Lower lobe of right lung (tissue), 2 donors: ENCODE measurements around the gene NEDD4L. TPM values are rescaled to one million over a fixed set of nuclear protein-coding genes. Genes with fewer than 3 reads are reported as not detected.
A peak's percentile ranks its signal among the peaks of the same experiment; 100 is the strongest.

Experiments
- ATAC-seq, 2 donors: fragments of 200-7000 bp; cut with Tn5 transposase; one replicate each; pipeline ENCODE4 v1.9.1; 2020 to 2022; ENCODE audit warnings: mild to moderate bottlenecking in 2 of 2, moderate library complexity in 2 of 2
- DNase-seq: peaks from one replicate; pipeline ENCODE4 v3.0.0-alpha.2; 2020
- H3K27ac ChIP-seq: fragments of 200-600 bp; one replicate; pipeline ENCODE4 v1.8.0; 2022
- H3K27me3 ChIP-seq: fragments of 200-600 bp; one replicate; pipeline ENCODE4 v1.8.0; 2022; ENCODE audit warnings: low read depth
- H3K36me3 ChIP-seq: fragments of 200-600 bp; one replicate; pipeline ENCODE4 v1.8.0; 2022; ENCODE audit warnings: mild to moderate bottlenecking
- H3K4me1 ChIP-seq: fragments of 200-600 bp; one replicate; pipeline ENCODE4 v1.8.0; 2022
- H3K4me3 ChIP-seq: fragments of 200-600 bp; one replicate; pipeline ENCODE4 v1.8.0; 2022; ENCODE audit warnings: mild to moderate bottlenecking
- H3K9me3 ChIP-seq: fragments of 200-600 bp; one replicate; pipeline ENCODE4 v1.8.0; 2022
- intact Hi-C: fragments of 100-400 bp; cut with DNase I; formaldehyde crosslinking; loops from one replicate; pipeline ENCODE4 v1.11.0; 2022
- total RNA-seq: library from RNA; stranded (reverse); fragmentation: NEBNext Ultra II Directional; extraction: Animal tissue kit (Norgen Biotek cat#: 25700); gene quantifications from one replicate; pipeline ENCODE4 v1.2.1, GENCODE V29; 2021
- TF ChIP-seq, protein P1 (sequence below): fragments of 200-600 bp; IDR thresholded peaks from one replicate; pipeline ENCODE4 v1.8.0; 2022; ENCODE audit warnings: antibody characterized with exemption, mild to moderate bottlenecking
- donor health status: DM: no; HTN: yes; CAD: no; lungs with severe emphysema.

Gene NEDD4L
- total RNA-seq, 1 donor from 2014 or later = 203 TPM

DNA sequence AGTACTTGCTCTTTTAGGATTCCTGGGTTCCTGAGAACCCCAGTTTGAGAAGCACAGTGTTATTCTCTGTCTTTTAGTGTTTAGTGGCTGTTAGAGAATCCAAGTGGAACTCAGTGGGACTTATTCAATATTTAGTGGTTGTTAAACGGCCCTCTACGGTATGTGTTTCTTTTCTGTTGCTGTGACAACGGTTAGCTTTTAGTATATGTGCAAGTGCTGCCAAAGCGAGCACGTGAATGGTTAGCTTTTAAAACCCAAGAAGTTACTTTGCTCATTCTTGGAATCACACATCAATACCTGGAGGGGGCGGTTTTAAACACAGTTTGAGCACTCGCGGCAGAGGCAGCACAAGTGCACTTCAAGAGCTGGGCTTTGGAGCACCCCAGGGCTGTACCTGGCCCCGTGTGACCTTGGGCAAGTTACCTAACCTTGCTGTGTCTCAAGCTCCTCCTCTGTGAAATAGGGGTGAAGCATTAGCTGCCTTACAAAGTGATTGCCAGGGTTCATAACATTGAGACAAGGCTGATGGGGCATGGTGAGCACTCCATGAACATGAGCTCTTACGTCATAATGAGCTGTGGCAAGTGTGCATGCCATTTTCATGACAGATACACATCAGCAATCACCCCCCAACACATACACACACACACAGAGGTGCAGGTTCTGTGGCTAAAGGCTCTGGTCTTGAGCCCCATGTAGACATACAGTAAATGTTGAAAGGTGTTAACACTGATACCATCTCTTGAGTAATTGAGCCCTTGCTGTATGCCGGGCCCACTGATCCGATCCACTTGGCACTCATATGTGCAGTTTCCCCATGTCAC, 350.8 kb downstream of the NEDD4L start:
- ATAC-seq = peak; percentile 45 to 63
- Histone ChIP-seq H3K36me3 (peaks cover 64% of the 10 kb centered on the region), H3K27me3 (no peaks in the 10 kb centered on the region), H3K4me3 (no peak overlapping the region), H3K27ac (no peak overlapping the region), H3K9me3 (no peaks in the 10 kb centered on the region), H3K4me1 (no peaks in the 10 kb centered on the region)
- DNase-seq = no peak
- TF ChIP-seq, protein P1, sequence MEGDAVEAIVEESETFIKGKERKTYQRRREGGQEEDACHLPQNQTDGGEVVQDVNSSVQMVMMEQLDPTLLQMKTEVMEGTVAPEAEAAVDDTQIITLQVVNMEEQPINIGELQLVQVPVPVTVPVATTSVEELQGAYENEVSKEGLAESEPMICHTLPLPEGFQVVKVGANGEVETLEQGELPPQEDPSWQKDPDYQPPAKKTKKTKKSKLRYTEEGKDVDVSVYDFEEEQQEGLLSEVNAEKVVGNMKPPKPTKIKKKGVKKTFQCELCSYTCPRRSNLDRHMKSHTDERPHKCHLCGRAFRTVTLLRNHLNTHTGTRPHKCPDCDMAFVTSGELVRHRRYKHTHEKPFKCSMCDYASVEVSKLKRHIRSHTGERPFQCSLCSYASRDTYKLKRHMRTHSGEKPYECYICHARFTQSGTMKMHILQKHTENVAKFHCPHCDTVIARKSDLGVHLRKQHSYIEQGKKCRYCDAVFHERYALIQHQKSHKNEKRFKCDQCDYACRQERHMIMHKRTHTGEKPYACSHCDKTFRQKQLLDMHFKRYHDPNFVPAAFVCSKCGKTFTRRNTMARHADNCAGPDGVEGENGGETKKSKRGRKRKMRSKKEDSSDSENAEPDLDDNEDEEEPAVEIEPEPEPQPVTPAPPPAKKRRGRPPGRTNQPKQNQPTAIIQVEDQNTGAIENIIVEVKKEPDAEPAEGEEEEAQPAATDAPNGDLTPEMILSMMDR = no peak
- intact Hi-C loops = no loop called here

DNA sequence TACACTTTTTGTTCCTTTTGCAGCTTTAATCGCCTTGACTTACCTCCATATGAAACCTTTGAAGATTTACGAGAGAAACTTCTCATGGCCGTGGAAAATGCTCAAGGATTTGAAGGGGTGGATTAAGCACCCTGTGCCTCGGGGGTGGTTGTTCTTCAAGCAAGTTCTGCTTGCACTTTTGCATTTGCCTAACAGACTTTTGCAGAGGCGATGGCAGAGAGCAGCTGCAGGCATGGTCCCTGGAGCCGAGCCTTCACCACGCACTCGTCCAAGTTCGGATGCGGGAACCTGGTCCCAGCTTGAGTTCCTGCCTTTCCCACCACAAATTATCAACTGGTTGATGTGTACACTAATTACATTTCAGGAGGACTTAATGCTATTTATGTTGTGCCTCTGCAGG, 352.1 kb downstream of the NEDD4L start:
- H3K9me3 ChIP-seq = no peaks in the 10 kb centered on the region
- TF ChIP-seq, protein P1 = no peak
- no peaks in the 10 kb centered on the region for H3K4me1 ChIP-seq
- no peak overlapping the region for H3K27ac ChIP-seq
- H3K4me3 ChIP-seq = no peak overlapping the region
- intact Hi-C loops = no loop called here
- DNase-seq = no peak
- peaks cover 50% of the 10 kb centered on the region for H3K36me3 ChIP-seq
- H3K27me3 ChIP-seq = no peaks in the 10 kb centered on the region
- no peak for ATAC-seq

DNA sequence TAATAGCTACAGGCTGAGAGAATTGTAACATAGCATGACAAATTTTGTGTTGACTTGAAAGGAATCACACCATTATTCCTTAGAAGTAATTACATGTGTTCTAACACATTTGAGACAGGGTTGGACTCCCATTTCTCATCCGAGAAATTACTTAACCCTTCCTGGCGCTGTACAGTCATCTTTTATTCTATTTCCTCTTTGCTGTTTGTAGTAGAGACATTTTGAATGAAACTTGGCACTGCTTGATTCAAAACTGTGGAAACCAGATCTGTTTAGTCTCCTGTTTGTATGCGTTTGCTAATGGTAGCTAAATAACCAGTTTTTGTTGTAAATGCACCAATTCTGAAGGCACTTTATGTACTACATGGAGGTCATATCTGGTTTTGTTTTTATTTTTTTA, 352.9 kb downstream of the NEDD4L start:
- H3K27me3 ChIP-seq = no peaks in the 10 kb centered on the region
- intact Hi-C loops = no loop called here
- H3K27ac ChIP-seq = no peak overlapping the region
- TF ChIP-seq, protein P1 = no peak
- no peak overlapping the region for H3K4me3 ChIP-seq
- peaks cover 42% of the 10 kb centered on the region for H3K36me3 ChIP-seq
- no peaks in the 10 kb centered on the region for H3K9me3 ChIP-seq
- ATAC-seq (no peak), DNase-seq (no peak)
- H3K4me1 ChIP-seq = peaks cover under 1% of the 10 kb centered on the region

DNA sequence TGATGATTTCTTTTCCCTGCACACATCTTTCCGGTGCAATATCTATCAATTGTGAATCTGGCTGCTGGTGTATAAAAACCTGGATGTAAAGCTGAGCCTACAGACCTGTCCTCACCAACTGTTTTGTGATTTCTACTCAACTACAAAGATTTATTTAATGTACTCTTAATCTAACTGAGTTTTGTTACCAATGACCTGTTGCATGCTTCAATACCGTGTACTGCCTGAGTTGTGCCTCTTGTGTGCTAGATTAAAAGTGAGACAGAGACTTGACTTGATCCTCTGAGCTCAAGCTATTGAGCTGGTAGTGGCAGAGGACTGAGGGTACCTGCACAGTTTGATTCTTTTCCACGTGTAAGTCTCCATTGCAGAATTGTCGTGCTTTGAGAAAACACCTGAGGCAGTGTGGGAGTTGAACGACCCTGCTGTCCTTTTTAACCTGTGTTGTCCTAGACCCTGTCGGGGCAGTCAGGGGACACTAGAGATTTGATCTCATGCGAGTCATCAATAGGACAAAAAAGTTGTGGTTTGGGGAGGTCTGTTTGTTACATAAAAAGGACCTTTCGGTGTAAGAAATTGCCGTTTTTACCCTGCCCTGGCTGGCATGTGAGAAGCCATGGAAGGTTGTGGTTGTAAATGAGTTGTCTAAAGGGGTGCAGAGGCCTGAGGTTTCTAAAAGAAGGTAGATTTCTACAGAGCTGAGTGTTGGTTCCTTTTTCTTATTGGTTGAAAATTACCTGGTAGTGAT, 353.5 kb downstream of the NEDD4L start:
- no peak for ATAC-seq
- Histone ChIP-seq H3K27me3 (no peaks in the 10 kb centered on the region), H3K36me3 (peaks cover 36% of the 10 kb centered on the region), H3K9me3 (no peaks in the 10 kb centered on the region), H3K4me3 (no peak overlapping the region), H3K4me1 (peaks cover 7% of the 10 kb centered on the region), H3K27ac (no peak overlapping the region)
- DNase-seq = no peak
- intact Hi-C loops = no loop called here
- TF ChIP-seq, protein P1 = no peak

DNA sequence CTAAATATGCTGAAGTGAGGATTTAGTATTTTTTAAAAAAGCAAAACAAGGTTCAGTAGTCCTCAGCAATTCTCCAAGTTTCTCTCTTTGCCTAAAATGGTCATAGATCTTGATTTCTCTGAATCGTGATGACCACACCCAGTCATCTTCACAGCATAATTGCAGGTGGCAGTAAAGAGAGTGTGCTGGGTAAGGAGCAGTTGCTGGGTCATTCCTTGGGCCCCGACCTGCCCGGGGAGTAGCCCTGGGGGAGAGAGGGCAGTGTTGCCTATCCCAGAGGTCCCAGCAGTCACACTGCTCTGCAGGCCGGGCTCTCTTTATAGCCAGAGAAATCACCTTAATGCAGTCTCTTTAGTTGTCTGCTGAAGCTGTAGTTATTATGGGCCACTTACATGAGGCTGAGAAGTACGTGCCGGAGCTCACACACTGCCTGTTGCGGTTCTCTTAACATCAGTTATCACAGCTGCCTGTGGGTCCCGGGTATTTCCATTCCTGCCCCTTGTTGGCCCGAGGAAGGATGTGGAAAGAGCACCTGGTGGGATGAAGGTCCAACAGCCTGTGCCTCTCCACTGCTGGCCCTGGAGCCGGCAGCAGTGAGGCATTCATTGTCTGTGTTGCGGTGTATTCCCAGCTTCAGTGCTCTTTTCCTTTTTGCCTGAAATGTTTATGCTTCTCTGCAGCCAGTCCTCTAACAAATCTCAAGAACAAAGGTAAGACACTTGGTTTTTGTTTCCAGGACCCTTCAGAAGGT, 354.8 kb downstream of the NEDD4L start:
- ATAC-seq (no peak), DNase-seq (no peak)
- peaks cover 34% of the 10 kb centered on the region for H3K36me3 ChIP-seq
- intact Hi-C loops = no loop called here
- no peak overlapping the region for H3K27ac ChIP-seq
- no peaks in the 10 kb centered on the region for H3K9me3 ChIP-seq
- H3K4me3 ChIP-seq = no peak overlapping the region
- H3K27me3 ChIP-seq = no peaks in the 10 kb centered on the region
- TF ChIP-seq, protein P1 = no peak
- H3K4me1 ChIP-seq = peaks cover 17% of the 10 kb centered on the region
